NCI-H1048 (cell line): Measurements from ENCODE around the gene DCC.

Source experiments
- DNase-seq: peaks from one replicate; lab custom pipeline; 2025; lab: John Stamatoyannopoulos, UW

Gene DCC

GRCh38 chr18:52504589-52504988, 164.6 kb downstream of the DCC start:
- DNase-seq: no peak

DNA sequence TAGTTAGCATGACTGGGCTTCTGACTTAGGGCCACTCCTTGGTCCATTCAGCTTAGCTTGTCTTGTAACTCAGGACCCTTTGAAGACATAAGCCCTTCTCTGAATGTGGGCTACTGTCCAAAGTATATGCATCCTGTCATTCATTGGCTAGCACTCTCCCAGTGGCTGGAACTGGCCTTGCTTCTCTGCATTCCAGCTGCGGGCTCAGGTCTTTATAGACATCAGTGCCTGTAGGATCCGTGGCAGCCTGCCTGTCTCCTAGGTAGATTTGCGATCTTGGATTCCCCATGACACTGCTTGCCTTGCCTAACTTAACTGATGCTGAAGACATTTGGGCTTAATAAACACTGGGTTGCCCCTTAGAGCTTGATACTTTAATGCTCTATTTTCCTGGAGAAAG, 170.1 kb downstream of the DCC start:
- no peak for DNase-seq

DNA sequence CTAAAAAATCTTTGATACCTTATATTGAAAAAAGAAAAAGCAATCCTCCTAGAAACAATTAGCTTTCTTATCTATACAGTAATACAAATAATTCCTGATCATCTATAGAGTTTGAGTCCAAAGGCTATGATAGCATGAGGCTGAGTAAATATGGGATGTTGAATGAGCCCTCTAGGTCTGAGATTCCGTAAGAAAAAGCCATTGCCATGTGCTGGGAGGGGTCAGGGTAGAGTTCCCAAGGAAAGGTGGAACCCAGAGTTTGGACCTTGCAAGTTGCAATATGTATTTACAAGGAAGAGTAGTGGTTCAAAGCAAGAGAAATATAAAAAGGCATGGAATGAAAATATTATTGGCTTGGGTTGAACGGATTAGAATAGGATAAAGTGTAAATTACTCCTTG, 178.1 kb downstream of the DCC start:
- DNase-seq: no peak

GRCh38 chr18:52519021-52519420, 179.0 kb downstream of the DCC start:
- no peak for DNase-seq

GRCh38 chr18:52523566-52523965, 183.6 kb downstream of the DCC start:
- no peak for DNase-seq

- no peak for DNase-seq
These were observed 191.8 kb downstream of the DCC start for GRCh38 chr18:52531836-52532235.

DNA sequence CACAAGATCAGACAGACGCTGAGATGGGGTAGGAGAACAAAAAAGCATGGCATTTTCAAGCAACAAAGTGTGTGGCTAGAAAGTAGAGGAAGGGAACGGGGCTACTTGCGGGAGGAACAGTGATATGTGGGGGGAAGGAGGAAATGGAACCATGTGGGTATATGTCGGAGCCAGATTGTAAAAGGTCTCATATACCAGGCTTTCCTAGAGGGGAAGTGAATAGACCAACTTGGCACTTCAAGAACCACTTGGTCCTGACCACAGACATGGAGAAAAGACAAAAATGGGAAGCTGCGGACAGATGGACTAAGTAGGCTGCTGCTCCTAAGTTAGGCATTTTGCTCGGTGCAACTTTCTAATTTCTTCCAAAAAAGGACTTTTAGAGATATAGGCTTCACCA, 196.0 kb downstream of the DCC start:
- DNase-seq: no peak

- no peak for DNase-seq
These were observed 197.3 kb downstream of the DCC start for GRCh38 chr18:52537261-52537660.

DNA sequence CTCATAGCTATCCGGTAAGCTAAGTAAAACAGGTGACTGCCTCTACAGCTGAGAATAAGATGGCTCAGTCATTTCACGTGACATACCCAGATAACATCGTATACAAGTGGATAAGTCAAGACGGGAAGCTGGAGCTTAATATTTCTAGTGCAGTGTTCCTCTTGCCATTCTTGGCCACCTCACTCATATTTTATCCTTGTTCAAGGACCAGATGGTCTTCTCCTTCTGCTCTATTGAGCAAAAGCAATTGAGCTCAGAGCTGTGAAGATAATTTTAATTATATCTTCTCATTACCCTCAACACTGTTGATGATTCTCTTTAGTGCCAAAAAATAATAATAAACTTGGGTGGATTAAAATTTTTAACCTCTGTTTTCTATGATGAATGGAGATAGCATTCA, 201.1 kb downstream of the DCC start:
- no peak for DNase-seq

GRCh38 chr18:52544086-52544485, 204.1 kb downstream of the DCC start:
- DNase-seq: no peak

DNA sequence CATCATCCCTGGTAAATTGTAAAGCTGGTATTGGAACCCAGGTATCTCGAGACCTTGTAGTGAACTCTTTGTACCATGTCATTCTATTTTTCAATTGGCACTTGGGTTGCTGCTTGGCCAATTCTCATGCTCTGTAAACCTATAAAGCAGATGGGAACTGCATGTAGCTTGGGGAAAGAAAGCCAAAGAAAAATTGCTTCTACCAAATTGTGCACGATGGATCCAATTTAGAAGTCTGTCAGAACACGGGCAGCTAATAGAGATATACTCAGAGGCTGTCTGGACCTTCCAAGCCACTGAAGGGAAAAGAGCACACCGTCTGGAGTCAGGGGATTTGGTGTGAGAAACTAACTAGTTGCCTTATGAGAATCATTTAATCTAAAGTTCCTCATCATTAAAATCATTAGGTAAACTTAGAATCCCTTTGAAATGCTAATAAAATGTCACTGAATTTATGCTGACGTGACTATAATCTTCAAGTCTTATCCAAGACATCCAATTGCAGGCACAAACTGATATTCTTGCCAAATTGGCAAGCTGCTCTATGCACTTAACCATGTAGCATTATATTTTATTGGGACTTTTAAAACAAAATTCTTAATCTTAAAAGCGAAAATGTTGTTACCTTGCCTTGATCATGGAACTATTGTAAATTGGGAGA, 206.8 kb downstream of the DCC start:
- no peak for DNase-seq

DNA sequence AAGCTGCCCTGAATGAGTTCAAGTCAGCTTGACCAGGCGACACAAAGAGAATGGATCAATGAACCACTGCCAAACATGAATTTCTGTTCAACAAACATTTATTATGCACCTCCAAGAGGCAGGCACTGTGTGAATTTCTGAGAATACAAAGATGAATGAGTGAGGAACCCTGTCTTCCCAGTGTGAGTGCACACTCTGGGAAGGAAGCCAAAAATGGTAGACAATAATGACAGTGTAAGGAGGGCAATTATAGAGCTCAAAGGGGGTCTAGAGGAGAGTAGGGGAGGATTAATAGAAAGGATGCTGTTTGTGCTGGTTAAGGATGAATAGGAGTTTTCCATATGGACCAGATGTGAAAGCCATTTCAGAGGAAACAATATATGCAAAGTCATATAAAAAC, 213.4 kb downstream of the DCC start:
- no peak for DNase-seq

- DNase-seq: no peak
These were observed 214.2 kb downstream of the DCC start for GRCh38 chr18:52554180-52554579.

DNA sequence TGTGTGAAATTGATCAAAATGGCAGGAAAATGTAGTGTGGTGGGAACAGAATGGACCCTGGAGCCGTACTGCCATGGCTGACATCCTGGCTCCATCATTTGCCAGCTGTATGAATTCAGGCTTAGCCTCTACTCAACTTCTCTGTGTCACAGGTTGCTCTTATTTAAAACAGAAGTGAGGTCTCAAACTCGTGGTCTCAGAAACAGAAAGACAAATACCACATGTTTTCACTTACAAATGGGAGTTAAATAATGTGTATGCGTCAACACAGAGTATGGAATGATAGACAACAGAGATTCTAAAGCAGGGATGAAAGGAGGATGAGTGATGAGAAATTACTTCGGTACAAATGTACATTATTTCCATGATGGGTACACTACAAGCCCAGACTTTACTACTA, 227.4 kb downstream of the DCC start:
- DNase-seq: no peak

GRCh38 chr18:52569492-52569891, 229.5 kb downstream of the DCC start:
- no peak for DNase-seq

DNA sequence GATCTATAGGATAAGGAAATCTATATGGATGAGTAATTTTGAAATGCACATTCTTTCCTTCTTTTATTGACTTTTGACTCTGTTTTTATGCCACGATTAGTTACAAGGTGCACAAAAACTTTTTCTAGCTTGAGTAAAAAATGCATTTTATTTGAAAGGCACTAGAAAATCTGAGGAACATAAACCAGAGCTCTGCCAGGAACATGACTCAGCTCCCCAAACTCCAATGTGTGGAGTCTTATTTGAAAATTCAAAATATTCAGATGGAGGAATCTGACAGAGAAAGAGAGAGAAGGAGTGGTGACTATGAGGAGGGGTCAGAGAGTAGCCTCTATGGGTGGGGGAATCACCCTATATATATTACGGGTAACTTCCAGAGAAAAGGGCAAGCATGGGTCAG, 231.0 kb downstream of the DCC start:
- no peak for DNase-seq

GRCh38 chr18:52572036-52573000, 232.3 kb downstream of the DCC start:
- DNase-seq: no peak

- no peak for DNase-seq
These were observed 237.8 kb downstream of the DCC start for GRCh38 chr18:52577795-52578194.

DNA sequence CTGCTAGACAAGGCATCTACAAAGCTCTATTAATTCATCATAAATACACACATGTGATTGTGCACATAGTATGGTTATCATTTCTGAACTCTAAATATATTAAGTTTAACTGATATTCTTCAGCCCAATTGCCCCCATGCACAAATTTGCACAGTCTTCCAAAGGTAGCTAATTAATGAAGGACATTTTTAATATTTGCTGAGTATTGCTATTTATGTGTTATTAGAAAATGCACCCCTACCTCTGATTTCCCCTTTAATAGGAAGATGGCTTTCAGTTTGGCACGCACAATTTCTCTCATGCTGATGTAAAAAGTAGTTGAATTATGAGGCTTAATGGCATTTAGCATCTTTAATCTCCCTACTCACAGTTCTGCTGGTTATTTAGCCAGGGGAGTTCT, 242.1 kb downstream of the DCC start:
- no peak for DNase-seq

DNA sequence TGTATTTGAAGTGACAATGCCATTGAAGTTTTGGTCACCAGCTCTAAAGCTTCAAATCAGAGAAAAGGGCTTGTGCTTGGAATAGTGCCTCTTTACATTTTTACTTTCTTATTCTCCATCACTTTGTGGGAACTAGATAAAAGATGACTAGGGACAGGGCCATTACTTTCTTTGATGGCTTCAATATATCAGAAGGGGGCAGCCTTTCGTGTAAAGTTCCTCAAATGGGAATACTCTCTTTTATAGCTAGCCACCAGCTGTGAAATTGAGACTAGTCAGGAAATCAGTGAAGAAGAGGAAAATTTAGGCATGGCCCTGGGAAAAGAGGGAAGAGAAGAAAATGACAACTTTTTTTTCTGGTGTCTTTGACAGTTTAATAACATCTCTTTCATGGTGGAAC, 242.5 kb downstream of the DCC start:
- no peak for DNase-seq

- DNase-seq: no peak
These were observed 248.9 kb downstream of the DCC start for GRCh38 chr18:52588931-52589330.

GRCh38 chr18:52596748-52597435, 256.9 kb downstream of the DCC start:
- no peak for DNase-seq

DNA sequence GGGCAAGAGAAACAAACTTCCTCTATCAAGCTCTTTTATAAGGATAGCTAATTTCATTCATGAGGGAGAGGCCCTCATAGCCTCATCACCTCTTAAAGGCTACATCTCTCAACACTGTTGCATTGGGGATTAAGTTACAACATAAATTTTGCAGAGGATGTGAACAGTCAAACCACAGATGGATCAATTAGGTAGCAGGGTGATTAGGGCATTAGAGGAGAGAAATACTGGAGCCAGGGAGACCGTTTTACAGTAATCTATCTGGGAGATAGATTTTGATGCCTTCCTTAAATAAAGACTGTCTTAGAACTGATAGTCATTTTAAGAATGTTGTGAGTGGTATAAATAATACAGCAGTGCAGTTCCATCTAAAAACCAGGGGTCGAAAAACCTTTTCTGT, 258.9 kb downstream of the DCC start:
- no peak for DNase-seq
